ENCODE results near the gene OR2AT4. TPM values are rescaled to one million over a fixed set of nuclear protein-coding genes. Genes with fewer than 3 reads are reported as not detected.

The OR2AT4 gene
- total and polyA plus RNA-seq, 3 experiments from 2014 or later = not detected

Other genes with a start within 250 kb of the OR2AT4 start
- 10 to 100 TPM; 28.4 to 32.9 TPM for gene XRRA1, start 147.8 kb downstream of the OR2AT4 start, total RNA-seq
- gene XRRA1, start 147.8 kb downstream of the OR2AT4 start, polyA plus RNA-seq = 7.1 TPM
- 100 to 1,000 TPM; 150 to 151 TPM for gene SPCS2, start 147.6 kb downstream of the OR2AT4 start, total RNA-seq
- 273 TPM for gene SPCS2, start 147.6 kb downstream of the OR2AT4 start, polyA plus RNA-seq
- 10 to 100 TPM; 12.7 TPM for gene NEU3, start 107.9 kb downstream of the OR2AT4 start, total RNA-seq
- gene NEU3, start 107.9 kb downstream of the OR2AT4 start, polyA plus RNA-seq = 2.1 TPM
- gene SLCO2B1, start 54.2 kb upstream of the OR2AT4 start, total RNA-seq = 1 to 10 TPM in 1 of 2 experiments, under 1 TPM in 1; 0.98 to 1.3 TPM
- gene SLCO2B1, start 54.2 kb upstream of the OR2AT4 start, polyA plus RNA-seq = not detected
- under 1 TPM in 1 of 2 experiments, not detected in 1; 0.09 TPM for gene TPBGL, start 143.9 kb upstream of the OR2AT4 start, total RNA-seq
- gene TPBGL, start 143.9 kb upstream of the OR2AT4 start, polyA plus RNA-seq = 0.23 TPM